Upper lobe of left lung (tissue), 4 donors: ENCODE measurements around the gene VASH2.

Experiments used
- CTCF ChIP-seq, 6 experiments: fragments of 450-650 bp in 4 of 6; fragments of 200-600 bp in 2 of 6; sonication (generic) in 2 of 6; IDR thresholded peaks; one replicate each; pipeline ENCODE4 v1.5.1; 2016 to 2019; ENCODE audit warnings: antibody characterized with exemption in 6 of 6
- EP300 ChIP-seq, 4 donors: sonication (generic); formaldehyde crosslinking; IDR thresholded peaks; one replicate each; pipeline ENCODE4 v1.5.1; 2017; ENCODE audit warnings: antibody characterized with exemption in 4 of 4, control low read depth in 2 of 4
- POLR2A ChIP-seq, 4 donors: fragments of 450-650 bp; IDR thresholded peaks; one replicate each; pipeline ENCODE4 v1.5.1; 2016 to 2017; ENCODE audit warnings: antibody characterized with exemption in 4 of 4, mild to moderate bottlenecking in 2 of 4

DNA sequence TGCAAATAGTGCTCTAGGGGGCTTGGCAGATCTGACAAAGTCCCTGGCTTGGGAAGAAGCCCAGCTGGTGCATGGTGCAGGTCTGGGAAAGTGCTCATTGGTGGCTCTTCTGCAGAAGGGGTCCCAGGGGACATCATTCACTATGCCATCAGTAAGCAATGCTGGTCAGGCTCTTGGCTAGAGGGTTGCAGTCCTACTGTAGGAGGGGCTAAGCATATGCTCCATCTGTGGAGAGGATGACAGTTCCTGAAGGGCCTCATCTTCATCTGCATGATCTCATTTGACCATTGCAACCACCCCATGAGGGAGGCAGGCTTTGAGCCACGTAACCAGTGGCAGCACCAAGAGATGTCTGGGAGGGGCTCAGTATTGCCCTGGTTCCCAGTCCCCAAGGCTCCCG lies 31.5 kb upstream of the VASH2 start:
- no peak for TF ChIP-seq CTCF (IDR thresholded peaks at IDR 0.05)
- TF ChIP-seq POLR2A (IDR thresholded peaks at IDR 0.05), result no peak
- no peak for TF ChIP-seq EP300 (IDR thresholded peaks at IDR 0.05)
